ENCODE results near the gene KCNH5.

KCNH5 gene

GRCh38 chr14:63045612-63046320 is 508 bp upstream of the KCNH5 start:
- Histone ChIP-seq H3K36me3 (ENCODE audit: control insufficient read depth in 5 of 5, insufficient read depth in 5 of 5, low read length in 5 of 5) (no peaks in the 10 kb centered on the region), H3K9ac (ENCODE audit: low read length in 5 of 5) (no peak overlapping the region), H3K27ac (ENCODE audit: low read depth, low read length) (no peak overlapping the region), H3K4me1 (ENCODE audit: control insufficient read depth in 5 of 5, insufficient read depth in 5 of 5, low read length in 5 of 5) (peaks cover 0 to 13% (median 12%) of the 10 kb centered on the region in 5 donors), H3K27me3 (ENCODE audit: control insufficient read depth in 5 of 5, insufficient read depth in 4 of 5, low read length in 5 of 5) (peaks cover 14 to 33% (median 24%) of the 10 kb centered on the region in 5 donors), H3K9me3 (ENCODE audit: control insufficient read depth in 5 of 5, low read length in 5 of 5) (no peaks in the 10 kb centered on the region), H3K4me3 (ENCODE audit: low read depth in 1 of 5, low read length in 5 of 5) (peak overlapping the region in 2 of 5 donors; percentile 31 to 36)

- Histone ChIP-seq H3K36me3 (ENCODE audit: control insufficient read depth in 5 of 5, insufficient read depth in 5 of 5, low read length in 5 of 5) (no peaks in the 10 kb centered on the region), H3K9ac (ENCODE audit: low read length in 5 of 5) (no peak overlapping the region), H3K4me3 (ENCODE audit: low read depth in 1 of 5, low read length in 5 of 5) (no peak overlapping the region), H3K27ac (ENCODE audit: low read depth, low read length) (no peak overlapping the region), H3K27me3 (ENCODE audit: control insufficient read depth in 5 of 5, insufficient read depth in 4 of 5, low read length in 5 of 5) (peaks cover 4 to 16% (median 5%) of the 10 kb centered on the region in 5 donors), H3K9me3 (ENCODE audit: control insufficient read depth in 5 of 5, low read length in 5 of 5) (no peaks in the 10 kb centered on the region), H3K4me1 (ENCODE audit: control insufficient read depth in 5 of 5, insufficient read depth in 5 of 5, low read length in 5 of 5) (no peaks in the 10 kb centered on the region)
Observed at GRCh38 chr14:63039866-63040265, 5.4 kb downstream of the KCNH5 start.

- Histone ChIP-seq H3K27me3 (ENCODE audit: control insufficient read depth in 5 of 5, insufficient read depth in 4 of 5, low read length in 5 of 5) (no peaks in the 10 kb centered on the region), H3K4me1 (ENCODE audit: control insufficient read depth in 5 of 5, insufficient read depth in 5 of 5, low read length in 5 of 5) (no peaks in the 10 kb centered on the region), H3K9me3 (ENCODE audit: control insufficient read depth in 5 of 5, low read length in 5 of 5) (no peaks in the 10 kb centered on the region), H3K27ac (ENCODE audit: low read depth, low read length) (no peak overlapping the region), H3K36me3 (ENCODE audit: control insufficient read depth in 5 of 5, insufficient read depth in 5 of 5, low read length in 5 of 5) (no peaks in the 10 kb centered on the region), H3K9ac (ENCODE audit: low read length in 5 of 5) (no peak overlapping the region), H3K4me3 (ENCODE audit: low read depth in 1 of 5, low read length in 5 of 5) (no peak overlapping the region)
Observed at GRCh38 chr14:63032641-63033040, 12.6 kb downstream of the KCNH5 start.

- Histone ChIP-seq H3K9ac (ENCODE audit: low read length in 5 of 5) (no peak overlapping the region), H3K9me3 (ENCODE audit: control insufficient read depth in 5 of 5, low read length in 5 of 5) (no peaks in the 10 kb centered on the region), H3K36me3 (ENCODE audit: control insufficient read depth in 5 of 5, insufficient read depth in 5 of 5, low read length in 5 of 5) (no peaks in the 10 kb centered on the region), H3K4me1 (ENCODE audit: control insufficient read depth in 5 of 5, insufficient read depth in 5 of 5, low read length in 5 of 5) (no peaks in the 10 kb centered on the region), H3K27me3 (ENCODE audit: control insufficient read depth in 5 of 5, insufficient read depth in 4 of 5, low read length in 5 of 5) (no peaks in the 10 kb centered on the region), H3K4me3 (ENCODE audit: low read depth in 1 of 5, low read length in 5 of 5) (no peak overlapping the region), H3K27ac (ENCODE audit: low read depth, low read length) (no peak overlapping the region)
Observed at GRCh38 chr14:63032076-63032475, 13.2 kb downstream of the KCNH5 start.

GRCh38 chr14:63030113-63030512 is 15.1 kb downstream of the KCNH5 start:
- H3K4me3 ChIP-seq (ENCODE audit: low read depth in 1 of 5, low read length in 5 of 5): no peak overlapping the region
- no peaks in the 10 kb centered on the region for H3K4me1 ChIP-seq (ENCODE audit: control insufficient read depth in 5 of 5, insufficient read depth in 5 of 5, low read length in 5 of 5)
- H3K9me3 ChIP-seq (ENCODE audit: control insufficient read depth in 5 of 5, low read length in 5 of 5): no peaks in the 10 kb centered on the region
- no peaks in the 10 kb centered on the region for H3K27me3 ChIP-seq (ENCODE audit: control insufficient read depth in 5 of 5, insufficient read depth in 4 of 5, low read length in 5 of 5)
- no peaks in the 10 kb centered on the region for H3K36me3 ChIP-seq (ENCODE audit: control insufficient read depth in 5 of 5, insufficient read depth in 5 of 5, low read length in 5 of 5)
- no peak overlapping the region for H3K27ac ChIP-seq (ENCODE audit: low read depth, low read length)
- H3K9ac ChIP-seq (ENCODE audit: low read length in 5 of 5): no peak overlapping the region

- no peaks in the 10 kb centered on the region for H3K9me3 ChIP-seq (ENCODE audit: control insufficient read depth in 5 of 5, low read length in 5 of 5)
- no peaks in the 10 kb centered on the region for H3K36me3 ChIP-seq (ENCODE audit: control insufficient read depth in 5 of 5, insufficient read depth in 5 of 5, low read length in 5 of 5)
- H3K27me3 ChIP-seq (ENCODE audit: control insufficient read depth in 5 of 5, insufficient read depth in 4 of 5, low read length in 5 of 5): no peaks in the 10 kb centered on the region
- no peaks in the 10 kb centered on the region for H3K4me1 ChIP-seq (ENCODE audit: control insufficient read depth in 5 of 5, insufficient read depth in 5 of 5, low read length in 5 of 5)
- H3K9ac ChIP-seq (ENCODE audit: low read length in 5 of 5): no peak overlapping the region
- no peak overlapping the region for H3K4me3 ChIP-seq (ENCODE audit: low read depth in 1 of 5, low read length in 5 of 5)
- H3K27ac ChIP-seq (ENCODE audit: low read depth, low read length): no peak overlapping the region
Observed at GRCh38 chr14:63027719-63028118, 17.5 kb downstream of the KCNH5 start.

- Histone ChIP-seq H3K4me3 (ENCODE audit: low read depth in 1 of 5, low read length in 5 of 5) (no peak overlapping the region), H3K9ac (ENCODE audit: low read length in 5 of 5) (no peak overlapping the region), H3K4me1 (ENCODE audit: control insufficient read depth in 5 of 5, insufficient read depth in 5 of 5, low read length in 5 of 5) (no peaks in the 10 kb centered on the region), H3K27ac (ENCODE audit: low read depth, low read length) (no peak overlapping the region), H3K36me3 (ENCODE audit: control insufficient read depth in 5 of 5, insufficient read depth in 5 of 5, low read length in 5 of 5) (no peaks in the 10 kb centered on the region), H3K9me3 (ENCODE audit: control insufficient read depth in 5 of 5, low read length in 5 of 5) (no peaks in the 10 kb centered on the region), H3K27me3 (ENCODE audit: control insufficient read depth in 5 of 5, insufficient read depth in 4 of 5, low read length in 5 of 5) (no peaks in the 10 kb centered on the region)
Observed at GRCh38 chr14:63026491-63026890, 18.8 kb downstream of the KCNH5 start.

GRCh38 chr14:63014621-63015020 is 30.6 kb downstream of the KCNH5 start:
- Histone ChIP-seq H3K4me3 (ENCODE audit: low read depth in 1 of 5, low read length in 5 of 5) (no peak overlapping the region), H3K9me3 (ENCODE audit: control insufficient read depth in 5 of 5, low read length in 5 of 5) (no peaks in the 10 kb centered on the region), H3K36me3 (ENCODE audit: control insufficient read depth in 5 of 5, insufficient read depth in 5 of 5, low read length in 5 of 5) (no peaks in the 10 kb centered on the region), H3K27ac (ENCODE audit: low read depth, low read length) (no peak overlapping the region), H3K4me1 (ENCODE audit: control insufficient read depth in 5 of 5, insufficient read depth in 5 of 5, low read length in 5 of 5) (no peaks in the 10 kb centered on the region), H3K27me3 (ENCODE audit: control insufficient read depth in 5 of 5, insufficient read depth in 4 of 5, low read length in 5 of 5) (no peaks in the 10 kb centered on the region), H3K9ac (ENCODE audit: low read length in 5 of 5) (no peak overlapping the region)

GRCh38 chr14:63012171-63012570 is 33.1 kb downstream of the KCNH5 start:
- Histone ChIP-seq H3K27me3 (ENCODE audit: control insufficient read depth in 5 of 5, insufficient read depth in 4 of 5, low read length in 5 of 5) (no peaks in the 10 kb centered on the region), H3K4me3 (ENCODE audit: low read depth in 1 of 5, low read length in 5 of 5) (no peak overlapping the region), H3K9ac (ENCODE audit: low read length in 5 of 5) (no peak overlapping the region), H3K4me1 (ENCODE audit: control insufficient read depth in 5 of 5, insufficient read depth in 5 of 5, low read length in 5 of 5) (no peaks in the 10 kb centered on the region), H3K9me3 (ENCODE audit: control insufficient read depth in 5 of 5, low read length in 5 of 5) (no peaks in the 10 kb centered on the region), H3K36me3 (ENCODE audit: control insufficient read depth in 5 of 5, insufficient read depth in 5 of 5, low read length in 5 of 5) (no peaks in the 10 kb centered on the region), H3K27ac (ENCODE audit: low read depth, low read length) (no peak overlapping the region)

- Histone ChIP-seq H3K27ac (ENCODE audit: low read depth, low read length) (no peak overlapping the region), H3K4me3 (ENCODE audit: low read depth in 1 of 5, low read length in 5 of 5) (no peak overlapping the region), H3K27me3 (ENCODE audit: control insufficient read depth in 5 of 5, insufficient read depth in 4 of 5, low read length in 5 of 5) (no peaks in the 10 kb centered on the region), H3K4me1 (ENCODE audit: control insufficient read depth in 5 of 5, insufficient read depth in 5 of 5, low read length in 5 of 5) (no peaks in the 10 kb centered on the region), H3K9me3 (ENCODE audit: control insufficient read depth in 5 of 5, low read length in 5 of 5) (no peaks in the 10 kb centered on the region), H3K36me3 (ENCODE audit: control insufficient read depth in 5 of 5, insufficient read depth in 5 of 5, low read length in 5 of 5) (no peaks in the 10 kb centered on the region), H3K9ac (ENCODE audit: low read length in 5 of 5) (no peak overlapping the region)
Observed at GRCh38 chr14:63011623-63012022, 33.6 kb downstream of the KCNH5 start.
